Tibial artery (tissue), 4 donors: ENCODE measurements around the gene OR5AU1.

Source experiments
- DNase-seq, 2 donors: peaks; one replicate each; pipeline ENCODE4 v3.0.0-alpha.2; 2019
- H3K27ac ChIP-seq, 2 donors: fragments of 200-600 bp; sonication (generic) in 1 of 2; 1 replicate in 1 of 2; 2 replicates in 1 of 2; pipeline ENCODE4 v1.5.1; 2018 to 2019; ENCODE audit warnings: mild to moderate bottlenecking in 1 of 2
- H3K27me3 ChIP-seq, 2 donors: fragments of 200-600 bp; sonication (generic) in 1 of 2; one replicate each; pipeline versions ENCODE4 v1.5.1 to v1.6.0; 2016 to 2019
- H3K36me3 ChIP-seq, 3 donors: fragments of 200-600 bp; sonication (generic) in 2 of 3; one replicate each; pipeline ENCODE4 v1.5.1; 2016 to 2019; ENCODE audit warnings: mild to moderate bottlenecking in 2 of 3
- H3K4me1 ChIP-seq, 4 donors: fragments of 200-600 bp; sonication (generic) in 2 of 4; 1 replicate in 3 of 4; 2 replicates in 1 of 4; pipeline ENCODE4 v1.5.1; 2016 to 2019
- H3K4me3 ChIP-seq, 2 donors: fragments of 200-600 bp; sonication (generic) in 1 of 2; 1 replicate in 1 of 2; 2 replicates in 1 of 2; pipeline ENCODE4 v1.5.1; 2018 to 2019; ENCODE audit warnings: mild to moderate bottlenecking in 2 of 2
- H3K9me3 ChIP-seq, 3 donors: fragments of 200-600 bp; sonication (generic) in 1 of 3; one replicate each; pipeline ENCODE4 v1.5.1; 2016 to 2019
- CTCF ChIP-seq, 2 experiments: fragments of 200-600 bp in 1 of 2; fragments of 450-650 bp in 1 of 2; IDR thresholded peaks; one replicate each; pipeline ENCODE4 v1.5.1; 2017 to 2019; ENCODE audit warnings: antibody characterized with exemption in 2 of 2, mild to moderate bottlenecking in 1 of 2, moderate library complexity in 1 of 2
- intact Hi-C: fragments of 100-400 bp; cut with DNase I; formaldehyde crosslinking; loops from one replicate; pipeline ENCODE4 v1.15.0; 2023; ENCODE audit warnings: low total_unique reads

Gene OR5AU1

GRCh38 chr14:21118933-21119332, 36.9 kb downstream of the OR5AU1 start:
- Histone ChIP-seq H3K27me3 (no peaks in the 10 kb centered on the region), H3K4me3 (no peak overlapping the region), H3K9me3 (no peaks in the 10 kb centered on the region), H3K27ac (no peak overlapping the region), H3K36me3 (no peaks in the 10 kb centered on the region), H3K4me1 (no peaks in the 10 kb centered on the region)
- DNase-seq = no peak
- intact Hi-C loops = no loop called here
- no peak for TF ChIP-seq CTCF (IDR thresholded peaks at IDR 0.05)

GRCh38 chr14:21113369-21113768, 42.5 kb downstream of the OR5AU1 start:
- H3K4me1 ChIP-seq = no peaks in the 10 kb centered on the region
- no peak overlapping the region for H3K4me3 ChIP-seq
- intact Hi-C loops = no loop called here
- H3K27ac ChIP-seq = no peak overlapping the region
- no peaks in the 10 kb centered on the region for H3K9me3 ChIP-seq
- no peak for TF ChIP-seq CTCF (IDR thresholded peaks at IDR 0.05)
- no peak for DNase-seq
- no peaks in the 10 kb centered on the region for H3K27me3 ChIP-seq
- H3K36me3 ChIP-seq = no peaks in the 10 kb centered on the region

- DNase-seq = no peak
- no peak overlapping the region for H3K27ac ChIP-seq
- no peak for TF ChIP-seq CTCF (IDR thresholded peaks at IDR 0.05)
- no peak overlapping the region for H3K4me3 ChIP-seq
- H3K36me3 ChIP-seq = no peaks in the 10 kb centered on the region
- H3K4me1 ChIP-seq = peaks cover 0 to 2% (median 2%) of the 10 kb centered on the region in 4 donors
- intact Hi-C loops = no loop called here
- H3K9me3 ChIP-seq = no peaks in the 10 kb centered on the region
- H3K27me3 ChIP-seq = no peaks in the 10 kb centered on the region
Measured at GRCh38 chr14:21112255-21112654, 43.6 kb downstream of the OR5AU1 start.

- Histone ChIP-seq H3K27me3 (no peaks in the 10 kb centered on the region), H3K4me3 (no peak overlapping the region), H3K4me1 (peaks cover 0 to 25% (median 18%) of the 10 kb centered on the region in 4 donors), H3K36me3 (no peaks in the 10 kb centered on the region), H3K27ac (no peak overlapping the region), H3K9me3 (no peaks in the 10 kb centered on the region)
- no peak for DNase-seq
- TF ChIP-seq CTCF (IDR thresholded peaks at IDR 0.05) = no peak
- intact Hi-C loops = no loop called here
Measured at GRCh38 chr14:21109377-21110138, 46.3 kb downstream of the OR5AU1 start.

GRCh38 chr14:21108791-21109190, 47.1 kb downstream of the OR5AU1 start:
- Histone ChIP-seq H3K4me3 (no peak overlapping the region), H3K9me3 (no peaks in the 10 kb centered on the region), H3K27ac (no peak overlapping the region), H3K4me1 (peaks cover 0 to 29% (median 18%) of the 10 kb centered on the region in 4 donors), H3K36me3 (no peaks in the 10 kb centered on the region), H3K27me3 (no peaks in the 10 kb centered on the region)
- intact Hi-C loops = no loop called here
- no peak for TF ChIP-seq CTCF (IDR thresholded peaks at IDR 0.05)
- no peak for DNase-seq
